Fibroblast of lung (primary cell): ENCODE data around the gene MFAP2. TPM values are rescaled to one million over a fixed set of nuclear protein-coding genes. Genes with fewer than 3 reads are reported as not detected.

Source experiments
- DNase-seq, 2 donors: peaks; one replicate each; pipeline versions ENCODE4 v3.0.0 to v3.0.0-alpha.2; 2010; ENCODE audit warnings: low read depth in 2 of 2
- H2AFZ ChIP-seq: 2 replicates; pipeline ENCODE4 v1.5.1; 2012; ENCODE audit warnings: low read length, control low read depth, inconsistent platforms
- H3K27ac ChIP-seq: 2 replicates; pipeline ENCODE4 v1.5.1; 2011; ENCODE audit warnings: low read length, control low read depth; ENCODE audit not compliant: insufficient read depth
- H3K27me3 ChIP-seq: 2 replicates; pipeline ENCODE4 v1.5.1; 2011; ENCODE audit warnings: mild to moderate bottlenecking, low read length; ENCODE audit not compliant: control insufficient read depth, insufficient read depth
- H3K36me3 ChIP-seq: 2 replicates; pipeline ENCODE4 v1.5.1; 2011; ENCODE audit warnings: low read length; ENCODE audit not compliant: control insufficient read depth, insufficient read depth
- H3K4me1 ChIP-seq: 2 replicates; pipeline ENCODE4 v1.5.1; 2011; ENCODE audit warnings: low read length; ENCODE audit not compliant: control insufficient read depth, insufficient read depth; ENCODE audit errors: extremely low read depth
- H3K4me2 ChIP-seq: 2 replicates; pipeline ENCODE4 v1.5.1; 2011; ENCODE audit warnings: low read length, control low read depth; ENCODE audit not compliant: insufficient read depth; ENCODE audit errors: extremely low read depth
- H3K4me3 ChIP-seq, 4 experiments: fragments of 200-600 bp in 1 of 4; sonication (generic) in 1 of 4; replicated peaks in 1 of 4; 2 replicates each; pipeline ENCODE4 v1.5.1; 2011 to 2016; ENCODE audit warnings: low read length in 4 of 4, low read depth in 3 of 4, mild to moderate bottlenecking in 3 of 4, control low read depth in 2 of 4, inconsistent platforms in 1 of 4, mixed read lengths in 1 of 4; ENCODE audit not compliant: insufficient read depth in 1 of 4; ENCODE audit errors: control extremely low read depth in 1 of 4
- H3K79me2 ChIP-seq: 2 replicates; pipeline ENCODE4 v1.5.1; 2012; ENCODE audit warnings: mild to moderate bottlenecking, low read length, inconsistent platforms; ENCODE audit not compliant: control insufficient read depth, insufficient read depth
- H3K9ac ChIP-seq: 2 replicates; pipeline ENCODE4 v1.5.1; 2011; ENCODE audit warnings: mild to moderate bottlenecking, low read length, control low read depth; ENCODE audit not compliant: insufficient read depth
- H3K9me3 ChIP-seq: 2 replicates; pipeline ENCODE4 v1.5.1; 2012; ENCODE audit warnings: low read depth, low read length; ENCODE audit not compliant: control insufficient read depth, insufficient read depth
- H4K20me1 ChIP-seq: 2 replicates; pipeline ENCODE4 v1.5.1; 2011; ENCODE audit warnings: low read length; ENCODE audit not compliant: control insufficient read depth, insufficient read depth; ENCODE audit errors: extremely low read depth
- EZH2 ChIP-seq: IDR thresholded peaks from 2 replicates; pipeline ENCODE4 v1.5.1; 2012; ENCODE audit warnings: low read length, control low read depth, mild to moderate bottlenecking; ENCODE audit errors: missing control alignments
- polyA plus RNA-seq, 2 donors: library from polyadenylated mRNA; depleted of rRNA in 1 of 2; stranded (reverse) in 1 of 2; unstranded in 1 of 2; fragments of >200 nt; gene quantifications; 2 replicates each; pipeline ENCODE4 v1.2.1, GENCODE V29; 2011 to 2012; ENCODE audit warnings: missing spikeins in 1 of 2
- total RNA-seq: library from RNA; depleted of rRNA; stranded (reverse); fragments of >200 nt; gene quantifications from 2 replicates; pipeline ENCODE4 v1.2.1, GENCODE V29; 2014
- TF ChIP-seq, protein P1 (sequence below), 2 donors: IDR thresholded peaks in 1 of 2; conservative IDR thresholded peaks in 1 of 2; 1 replicate in 1 of 2; 2 replicates in 1 of 2; pipeline ENCODE4 v1.5.1; 2011 to 2012; ENCODE audit warnings: low read length in 2 of 2, control low read depth in 1 of 2, inconsistent platforms in 1 of 2, low read depth in 1 of 2, mild to moderate bottlenecking in 1 of 2

The MFAP2 gene
- total and polyA plus RNA-seq, 2 donors (not counting 1 experiment from before 2014, with no cell fraction given) = 14.1 to 16.2 TPM

DNA sequence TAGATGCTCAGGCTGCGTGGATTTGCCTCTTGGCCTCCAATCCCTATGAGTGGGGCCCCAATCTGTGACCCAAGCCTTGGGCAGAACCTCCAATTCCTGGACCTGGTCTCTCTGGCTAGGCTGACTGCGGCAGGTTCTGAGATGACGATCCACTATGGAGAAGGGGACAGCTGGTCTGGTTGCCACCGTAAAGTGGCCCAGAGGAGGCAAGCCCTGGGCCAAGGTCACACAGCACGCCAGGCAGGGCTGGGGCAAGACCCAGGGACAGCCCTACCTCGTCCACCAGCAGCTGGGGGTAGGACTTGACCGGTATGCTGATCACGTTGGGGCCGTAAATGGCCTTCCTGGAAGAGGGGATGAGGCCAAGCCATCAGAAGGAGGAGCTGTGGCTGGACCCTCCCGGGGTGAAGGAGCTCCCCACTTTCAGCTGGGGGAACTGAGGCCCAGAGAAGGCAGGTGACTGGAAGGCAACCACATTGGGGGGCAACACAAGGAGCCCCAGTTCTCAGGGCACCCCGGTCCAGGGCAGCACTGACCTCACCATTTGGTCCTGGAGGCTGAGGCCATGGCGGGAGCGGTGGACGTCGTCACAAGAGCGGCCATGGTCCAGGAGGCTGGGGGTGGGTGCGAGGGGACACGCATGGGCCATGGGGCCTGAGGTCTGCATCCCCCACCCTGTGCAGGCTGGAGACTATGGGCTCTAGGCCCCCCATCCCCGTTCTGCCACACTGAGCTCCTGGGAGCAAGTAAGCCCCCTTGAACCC is 21.5 kb upstream of the MFAP2 start:
- no peaks in the 10 kb centered on the region for H3K79me2 ChIP-seq
- H4K20me1 ChIP-seq = no peaks in the 10 kb centered on the region
- H3K36me3 ChIP-seq = peaks cover 7% of the 10 kb centered on the region
- DNase-seq = no peak
- H3K4me3 ChIP-seq = no peak overlapping the region
- TF ChIP-seq, protein P1, sequence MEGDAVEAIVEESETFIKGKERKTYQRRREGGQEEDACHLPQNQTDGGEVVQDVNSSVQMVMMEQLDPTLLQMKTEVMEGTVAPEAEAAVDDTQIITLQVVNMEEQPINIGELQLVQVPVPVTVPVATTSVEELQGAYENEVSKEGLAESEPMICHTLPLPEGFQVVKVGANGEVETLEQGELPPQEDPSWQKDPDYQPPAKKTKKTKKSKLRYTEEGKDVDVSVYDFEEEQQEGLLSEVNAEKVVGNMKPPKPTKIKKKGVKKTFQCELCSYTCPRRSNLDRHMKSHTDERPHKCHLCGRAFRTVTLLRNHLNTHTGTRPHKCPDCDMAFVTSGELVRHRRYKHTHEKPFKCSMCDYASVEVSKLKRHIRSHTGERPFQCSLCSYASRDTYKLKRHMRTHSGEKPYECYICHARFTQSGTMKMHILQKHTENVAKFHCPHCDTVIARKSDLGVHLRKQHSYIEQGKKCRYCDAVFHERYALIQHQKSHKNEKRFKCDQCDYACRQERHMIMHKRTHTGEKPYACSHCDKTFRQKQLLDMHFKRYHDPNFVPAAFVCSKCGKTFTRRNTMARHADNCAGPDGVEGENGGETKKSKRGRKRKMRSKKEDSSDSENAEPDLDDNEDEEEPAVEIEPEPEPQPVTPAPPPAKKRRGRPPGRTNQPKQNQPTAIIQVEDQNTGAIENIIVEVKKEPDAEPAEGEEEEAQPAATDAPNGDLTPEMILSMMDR (conservative IDR thresholded peaks at IDR 0.05 in 1 of 2, IDR thresholded peaks at IDR 0.05 in 1 of 2; ENCODE audit: low read depth in 1 of 2, low read length in 2 of 2) = no peak
- TF ChIP-seq EZH2 = no peak
- no peak overlapping the region for H3K9ac ChIP-seq
- H3K27me3 ChIP-seq = no peaks in the 10 kb centered on the region
- no peaks in the 10 kb centered on the region for H3K4me1 ChIP-seq
- H3K27ac ChIP-seq = no peak overlapping the region
- H3K9me3 ChIP-seq = no peaks in the 10 kb centered on the region
- H3K4me2 ChIP-seq = no peak overlapping the region
- H2AFZ ChIP-seq = no peak overlapping the region

DNA sequence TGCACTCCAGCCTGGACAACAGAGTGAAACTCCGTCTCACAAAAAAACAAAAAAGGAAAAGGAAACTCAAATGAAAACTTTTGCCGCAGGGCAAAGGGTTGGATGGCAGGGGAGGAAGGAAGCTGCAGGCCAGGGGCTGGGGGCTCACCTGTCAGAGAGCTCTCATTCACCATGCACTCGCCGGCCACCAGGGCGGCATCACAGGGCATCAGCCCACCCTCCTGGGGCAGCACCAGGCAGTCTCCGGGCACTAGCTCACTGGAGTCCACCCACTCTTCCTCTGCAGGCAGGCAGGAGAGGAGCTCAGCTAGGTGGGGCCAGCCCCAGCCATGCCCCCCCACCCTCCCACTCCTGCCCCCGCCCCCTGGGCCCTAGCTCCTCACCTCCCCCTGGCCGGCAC is 19.4 kb upstream of the MFAP2 start:
- Histone ChIP-seq H3K4me1 (no peaks in the 10 kb centered on the region), H3K4me3 (no peak overlapping the region), H3K9ac (no peak overlapping the region), H3K4me2 (no peak overlapping the region), H3K27ac (no peak overlapping the region), H3K27me3 (no peaks in the 10 kb centered on the region), H2AFZ (no peak overlapping the region), H4K20me1 (no peaks in the 10 kb centered on the region), H3K9me3 (no peaks in the 10 kb centered on the region), H3K79me2 (no peaks in the 10 kb centered on the region), H3K36me3 (peaks cover 8% of the 10 kb centered on the region)
- DNase-seq = no peak
- TF ChIP-seq, protein P1 (conservative IDR thresholded peaks at IDR 0.05 in 1 of 2, IDR thresholded peaks at IDR 0.05 in 1 of 2; ENCODE audit: low read depth in 1 of 2, low read length in 2 of 2) = no peak
- no peak for TF ChIP-seq EZH2

DNA sequence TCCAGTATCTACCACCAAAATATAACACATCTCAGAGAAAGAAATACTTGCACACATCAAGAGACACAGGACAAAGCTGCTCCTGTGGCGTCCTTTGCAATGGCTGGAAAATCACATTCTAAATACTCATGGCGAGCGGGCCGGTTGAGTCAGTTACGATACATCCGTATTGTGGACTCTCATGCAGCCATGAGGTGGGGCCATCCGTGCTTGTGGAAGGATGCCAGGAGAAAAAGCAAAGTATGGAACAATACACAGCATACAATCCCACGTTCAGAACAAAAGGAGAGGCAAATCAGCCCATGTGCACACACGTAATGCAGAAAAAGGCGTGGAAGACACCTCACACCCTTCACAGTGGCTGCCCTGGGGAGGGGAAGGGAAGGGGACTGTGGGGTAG is 18.2 kb upstream of the MFAP2 start:
- no peak overlapping the region for H3K4me3 ChIP-seq
- H3K36me3 ChIP-seq = peaks cover 6% of the 10 kb centered on the region
- TF ChIP-seq, protein P1 (conservative IDR thresholded peaks at IDR 0.05 in 1 of 2, IDR thresholded peaks at IDR 0.05 in 1 of 2; ENCODE audit: low read depth in 1 of 2, low read length in 2 of 2) = no peak
- no peak for TF ChIP-seq EZH2
- no peak overlapping the region for H3K4me2 ChIP-seq
- DNase-seq = no peak
- H3K4me1 ChIP-seq = no peaks in the 10 kb centered on the region
- H4K20me1 ChIP-seq = no peaks in the 10 kb centered on the region
- H2AFZ ChIP-seq = no peak overlapping the region
- no peaks in the 10 kb centered on the region for H3K9me3 ChIP-seq
- no peak overlapping the region for H3K27ac ChIP-seq
- no peak overlapping the region for H3K9ac ChIP-seq
- no peaks in the 10 kb centered on the region for H3K27me3 ChIP-seq
- no peaks in the 10 kb centered on the region for H3K79me2 ChIP-seq
